ENCODE measurements around the gene TCL1A.
"Not testable (repeated sequence)": the region's sequence is repeated elsewhere in the genome, so short reads cannot be mapped to it uniquely, and the experiment has no call there.

The TCL1A gene

GRCh38 chr14:95674613-95675012 lies 39.3 kb downstream of the TCL1A start:
- no peak for DNase-seq

GRCh38 chr14:95668235-95668772 lies 45.6 kb downstream of the TCL1A start:
- DNase-seq: no peak

- no peak for DNase-seq
Measured at GRCh38 chr14:95667249-95667693, 46.7 kb downstream of the TCL1A start.

GRCh38 chr14:95666450-95666849 lies 47.5 kb downstream of the TCL1A start:
- no peak for DNase-seq

- not testable (repeated sequence) for DNase-seq
Measured at GRCh38 chr14:95665530-95665929, 48.4 kb downstream of the TCL1A start.

GRCh38 chr14:95664546-95664945 lies 49.4 kb downstream of the TCL1A start:
- DNase-seq: no peak

- no peak for DNase-seq
Measured at GRCh38 chr14:95664066-95664465, 49.9 kb downstream of the TCL1A start.

GRCh38 chr14:95663226-95663797 lies 50.6 kb downstream of the TCL1A start:
- DNase-seq: no peak

GRCh38 chr14:95662376-95663186 lies 51.3 kb downstream of the TCL1A start:
- DNase-seq: no peak

- DNase-seq: no peak
Measured at GRCh38 chr14:95660651-95661515, 53.0 kb downstream of the TCL1A start.

GRCh38 chr14:95659990-95660385 lies 53.9 kb downstream of the TCL1A start:
- DNase-seq: no peak

All from SHP77 treated with DMSO at 0.1 percent for 48 hours (cell line).